ENCODE results near the gene NAV3.

NAV3 gene

GRCh38 chr12:77795699-77796098 lies 35.0 kb upstream of the NAV3 start:
- H3K27ac ChIP-seq (replicated peaks): no peak overlapping the region
- no peaks in the 10 kb centered on the region for H3K27me3 ChIP-seq (ENCODE audit: insufficient read depth, poor library complexity, severe bottlenecking)
- TF ChIP-seq POLR2AphosphoS5 (IDR thresholded peaks at IDR 0.05; ENCODE audit: low read depth) (no peak), GABPA (IDR thresholded peaks at IDR 0.05; ENCODE audit: low read depth) (no peak), SPI1 (IDR thresholded peaks at IDR 0.05; ENCODE audit: borderline replicate concordance, low read depth) (no peak), REST (IDR thresholded peaks at IDR 0.05; ENCODE audit: insufficient replicate concordance, low read depth) (no peak)
- TF ChIP-seq, protein P1, sequence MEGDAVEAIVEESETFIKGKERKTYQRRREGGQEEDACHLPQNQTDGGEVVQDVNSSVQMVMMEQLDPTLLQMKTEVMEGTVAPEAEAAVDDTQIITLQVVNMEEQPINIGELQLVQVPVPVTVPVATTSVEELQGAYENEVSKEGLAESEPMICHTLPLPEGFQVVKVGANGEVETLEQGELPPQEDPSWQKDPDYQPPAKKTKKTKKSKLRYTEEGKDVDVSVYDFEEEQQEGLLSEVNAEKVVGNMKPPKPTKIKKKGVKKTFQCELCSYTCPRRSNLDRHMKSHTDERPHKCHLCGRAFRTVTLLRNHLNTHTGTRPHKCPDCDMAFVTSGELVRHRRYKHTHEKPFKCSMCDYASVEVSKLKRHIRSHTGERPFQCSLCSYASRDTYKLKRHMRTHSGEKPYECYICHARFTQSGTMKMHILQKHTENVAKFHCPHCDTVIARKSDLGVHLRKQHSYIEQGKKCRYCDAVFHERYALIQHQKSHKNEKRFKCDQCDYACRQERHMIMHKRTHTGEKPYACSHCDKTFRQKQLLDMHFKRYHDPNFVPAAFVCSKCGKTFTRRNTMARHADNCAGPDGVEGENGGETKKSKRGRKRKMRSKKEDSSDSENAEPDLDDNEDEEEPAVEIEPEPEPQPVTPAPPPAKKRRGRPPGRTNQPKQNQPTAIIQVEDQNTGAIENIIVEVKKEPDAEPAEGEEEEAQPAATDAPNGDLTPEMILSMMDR (IDR thresholded peaks at IDR 0.05; ENCODE audit: insufficient read depth, low read length): no peak
- no peak for DNase-seq (ENCODE audit: low read depth in 1 of 2, low spot score in 1 of 2)
- no peak overlapping the region for H3K4me3 ChIP-seq (replicated peaks; ENCODE audit: insufficient read depth, low read length)

GRCh38 chr12:77796775-77797174 lies 33.9 kb upstream of the NAV3 start:
- TF ChIP-seq, protein P1 (IDR thresholded peaks at IDR 0.05; ENCODE audit: insufficient read depth, low read length): no peak
- TF ChIP-seq REST (IDR thresholded peaks at IDR 0.05; ENCODE audit: insufficient replicate concordance, low read depth) (no peak), GABPA (IDR thresholded peaks at IDR 0.05; ENCODE audit: low read depth) (no peak), SPI1 (IDR thresholded peaks at IDR 0.05; ENCODE audit: borderline replicate concordance, low read depth) (no peak), POLR2AphosphoS5 (IDR thresholded peaks at IDR 0.05; ENCODE audit: low read depth) (no peak)
- DNase-seq (ENCODE audit: low read depth in 1 of 2, low spot score in 1 of 2): no peak
- Histone ChIP-seq H3K27me3 (ENCODE audit: insufficient read depth, poor library complexity, severe bottlenecking) (no peaks in the 10 kb centered on the region), H3K27ac (replicated peaks) (no peak overlapping the region), H3K4me3 (replicated peaks; ENCODE audit: insufficient read depth, low read length) (no peak overlapping the region)

- Histone ChIP-seq H3K27me3 (ENCODE audit: insufficient read depth, poor library complexity, severe bottlenecking) (no peaks in the 10 kb centered on the region), H3K4me3 (replicated peaks; ENCODE audit: insufficient read depth, low read length) (no peak overlapping the region), H3K27ac (replicated peaks) (no peak overlapping the region)
- DNase-seq (ENCODE audit: low read depth in 1 of 2, low spot score in 1 of 2): no peak
- TF ChIP-seq REST (IDR thresholded peaks at IDR 0.05; ENCODE audit: insufficient replicate concordance, low read depth) (no peak), SPI1 (IDR thresholded peaks at IDR 0.05; ENCODE audit: borderline replicate concordance, low read depth) (no peak), GABPA (IDR thresholded peaks at IDR 0.05; ENCODE audit: low read depth) (no peak)
- TF ChIP-seq, protein P1 (IDR thresholded peaks at IDR 0.05; ENCODE audit: insufficient read depth, low read length): no peak
These were observed 30.2 kb upstream of the NAV3 start for GRCh38 chr12:77800501-77800900.

All from HL-60 (cell line).